Gastroesophageal sphincter (tissue), 4 donors: ENCODE data around the gene DISC1. TPM values are rescaled to one million over a fixed set of nuclear protein-coding genes. Genes with fewer than 3 reads are reported as not detected.
A peak's percentile ranks its signal among the peaks of the same experiment; 100 is the strongest.

Experiments used
- ATAC-seq: fragments of 150-250 bp; one replicate; pipeline ENCODE4 v1.9.1; 2016; ENCODE audit warnings: mild to moderate bottlenecking, moderate library complexity
- H3K27ac ChIP-seq, 4 donors: fragments of 200-600 bp; sonication (generic) in 3 of 4; 1 replicate in 3 of 4; 2 replicates in 1 of 4; pipeline ENCODE4 v1.5.1; 2016 to 2019
- H3K27me3 ChIP-seq: fragments of 200-600 bp; sonication (generic); one replicate; pipeline ENCODE4 v1.5.1; 2019
- H3K36me3 ChIP-seq, 2 donors: fragments of 200-600 bp; sonication (generic); one replicate each; pipeline ENCODE4 v1.5.1; 2019; ENCODE audit warnings: control low read depth in 1 of 2
- H3K4me1 ChIP-seq, 3 donors: fragments of 200-600 bp; sonication (generic); 1 replicate in 2 of 3; 2 replicates in 1 of 3; pipeline ENCODE4 v1.5.1; 2016 to 2019; ENCODE audit warnings: control low read depth in 2 of 3
- H3K4me3 ChIP-seq, 2 donors: fragments of 200-600 bp; sonication (generic); one replicate each; pipeline ENCODE4 v1.5.1; 2019; ENCODE audit warnings: mild to moderate bottlenecking in 1 of 2, moderate library complexity in 1 of 2
- H3K9me3 ChIP-seq, 3 donors: fragments of 200-600 bp; sonication (generic); one replicate each; pipeline ENCODE4 v1.5.1; 2017 to 2019; ENCODE audit warnings: control low read depth in 2 of 3
- CTCF ChIP-seq, 4 experiments: fragments of 200-600 bp in 2 of 4; fragments of 450-650 bp in 2 of 4; sonication (generic) in 1 of 4; IDR thresholded peaks; one replicate each; pipeline ENCODE4 v1.5.1; 2017 to 2019; ENCODE audit warnings: antibody characterized with exemption in 4 of 4, mild to moderate bottlenecking in 2 of 4, moderate library complexity in 2 of 4
- EP300 ChIP-seq: sonication (generic); formaldehyde crosslinking; IDR thresholded peaks from one replicate; pipeline ENCODE4 v1.6.1; 2017; ENCODE audit warnings: antibody characterized with exemption, mild to moderate bottlenecking
- POLR2A ChIP-seq, 2 donors: fragments of 450-650 bp; IDR thresholded peaks; one replicate each; pipeline ENCODE4 v1.6.1; 2017; ENCODE audit warnings: antibody characterized with exemption in 2 of 2, mild to moderate bottlenecking in 2 of 2, moderate library complexity in 1 of 2
- POLR2AphosphoS5 ChIP-seq: sonication (generic); formaldehyde crosslinking; IDR thresholded peaks from one replicate; pipeline ENCODE4 v1.6.1; 2017; ENCODE audit warnings: antibody characterized with exemption
- WGBS, 2 donors: methylation state at CpG; one replicate each; pipeline ENCODE4 v1.1.5; 2018; ENCODE audit warnings: low coverage in 1 of 2; 5-methylcytosine and 5-hydroxymethylcytosine counted together
- total RNA-seq, 4 donors: library from RNA; depleted of rRNA; stranded (reverse); fragments of >200 nt; gene quantifications; one replicate each; pipeline ENCODE4 v1.1.0, GENCODE V29; 2016

The DISC1 gene
- total RNA-seq, 4 donors from 2014 or later: 4.4 to 9.8 (median 6.8) TPM

DNA sequence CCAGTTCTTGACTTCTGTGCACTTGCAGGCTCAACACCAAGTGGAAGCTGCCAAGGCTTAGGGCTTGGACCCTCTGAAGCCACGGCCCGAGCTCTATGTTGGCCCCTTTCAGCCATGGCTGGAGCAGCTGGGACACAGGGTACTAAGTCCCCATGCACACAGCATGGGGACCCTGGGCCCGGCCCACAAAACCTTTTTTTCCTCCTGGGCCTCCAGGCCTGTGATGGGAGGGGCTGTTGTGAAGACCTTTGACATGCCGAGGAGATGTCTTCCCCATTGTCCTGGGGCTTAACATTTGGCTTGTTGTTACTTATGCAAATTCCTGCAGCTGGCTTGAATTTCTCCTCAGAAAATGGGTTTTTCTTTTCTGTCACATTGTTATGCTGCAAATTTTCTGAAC is 59.8 kb downstream of the DISC1 start:
- TF ChIP-seq CTCF (IDR thresholded peaks at IDR 0.05) (no peak), EP300 (no peak), POLR2A (IDR thresholded peaks at IDR 0.05) (no peak), POLR2AphosphoS5 (no peak)
- H3K4me3 ChIP-seq: no peak overlapping the region
- 93 to 100% methylated on average over 1 to 3 of the region's 4 CpGs for WGBS, 2 donors
- H3K27me3 ChIP-seq: no peaks in the 10 kb centered on the region
- H3K36me3 ChIP-seq: no peaks in the 10 kb centered on the region
- no peak overlapping the region for H3K27ac ChIP-seq
- H3K9me3 ChIP-seq: no peaks in the 10 kb centered on the region
- ATAC-seq: no peak
- peaks cover 0 to 16% (median 0%) of the 10 kb centered on the region in 3 donors for H3K4me1 ChIP-seq

GRCh38 chr1:231688989-231689388 is 62.4 kb downstream of the DISC1 start:
- no peak overlapping the region for H3K27ac ChIP-seq
- no peaks in the 10 kb centered on the region for H3K9me3 ChIP-seq
- TF ChIP-seq POLR2AphosphoS5 (no peak), POLR2A (IDR thresholded peaks at IDR 0.05) (no peak), EP300 (no peak), CTCF (IDR thresholded peaks at IDR 0.05) (no peak)
- 89 to 96% methylated on average over 3 to 4 of the region's 4 CpGs for WGBS, 2 donors
- H3K4me1 ChIP-seq: peaks cover 0 to 16% (median 0%) of the 10 kb centered on the region in 3 donors
- no peak overlapping the region for H3K4me3 ChIP-seq
- no peak for ATAC-seq
- H3K27me3 ChIP-seq: no peaks in the 10 kb centered on the region
- peaks cover 0 to 2% of the 10 kb centered on the region in 2 donors for H3K36me3 ChIP-seq

DNA sequence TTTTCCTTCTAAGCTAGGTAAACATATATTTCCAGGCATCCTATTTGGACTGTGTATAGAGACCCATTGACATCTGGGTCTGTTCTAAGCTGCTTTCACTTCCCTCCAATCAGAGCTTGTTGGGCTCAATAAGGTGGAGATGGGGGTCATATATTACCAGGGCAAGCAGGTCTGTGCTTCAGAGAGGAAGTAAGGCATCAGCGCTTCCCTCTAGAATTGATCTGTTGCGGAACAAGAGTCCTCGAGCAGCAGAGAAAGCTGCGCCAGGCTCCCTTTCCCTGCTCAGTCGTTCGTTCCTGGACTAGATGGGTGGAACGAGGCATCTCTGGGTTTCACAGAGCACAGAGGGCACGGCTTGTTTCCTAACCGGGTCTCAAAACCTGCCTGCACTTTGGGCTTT is 63.5 kb downstream of the DISC1 start:
- Histone ChIP-seq H3K27ac (no peak overlapping the region), H3K4me3 (no peak overlapping the region), H3K36me3 (peaks cover 0 to 4% of the 10 kb centered on the region in 2 donors), H3K27me3 (no peaks in the 10 kb centered on the region), H3K4me1 (peaks cover 0 to 26% (median 8%) of the 10 kb centered on the region in 3 donors), H3K9me3 (no peaks in the 10 kb centered on the region)
- WGBS, 2 donors: 70 to 90% methylated on average over 2 to 7 of the region's 9 CpGs
- TF ChIP-seq EP300 (no peak), POLR2A (IDR thresholded peaks at IDR 0.05) (no peak), POLR2AphosphoS5 (no peak), CTCF (IDR thresholded peaks at IDR 0.05) (no peak)
- ATAC-seq: no peak

- Histone ChIP-seq H3K4me3 (no peak overlapping the region), H3K4me1 (peaks cover 0 to 34% (median 8%) of the 10 kb centered on the region in 3 donors), H3K36me3 (peaks cover 0 to 4% of the 10 kb centered on the region in 2 donors), H3K9me3 (no peaks in the 10 kb centered on the region), H3K27ac (no peak overlapping the region), H3K27me3 (no peaks in the 10 kb centered on the region)
- peak; percentile 48 for ATAC-seq
- no peak for TF ChIP-seq POLR2A (IDR thresholded peaks at IDR 0.05)
- TF ChIP-seq EP300: no peak
- TF ChIP-seq POLR2AphosphoS5: no peak
- TF ChIP-seq CTCF (IDR thresholded peaks at IDR 0.05): peak in 3 of 4 experiments; percentile 26 to 66 (median 38)
- 59 to 70% methylated on average over 11 to 12 of the region's 17 CpGs for WGBS, 2 donors
Observed at GRCh38 chr1:231691618-231692259, 65.1 kb downstream of the DISC1 start.
